Liver (tissue), 9 donors: Measurements from ENCODE around the gene TEX55. TPM values are rescaled to one million over a fixed set of nuclear protein-coding genes. Genes with fewer than 3 reads are reported as not detected.

Experiments
- DNase-seq: peaks from one replicate; pipeline ENCODE4 v3.0.0-alpha.2; 2017; ENCODE audit warnings: low spot score
- H3K27ac ChIP-seq, 2 donors: one replicate each; pipeline ENCODE4 v1.7.0; 2013; ENCODE audit warnings: inconsistent platforms in 2 of 2, low read length in 2 of 2, control low read depth in 1 of 2, low read depth in 1 of 2, mild to moderate bottlenecking in 1 of 2
- H3K27me3 ChIP-seq, 4 donors: one replicate each; pipeline versions ENCODE4 v1.6.1 to v1.7.0; 2013; ENCODE audit warnings: low read length in 3 of 4, inconsistent platforms in 1 of 4, mild to moderate bottlenecking in 1 of 4, moderate library complexity in 1 of 4; ENCODE audit not compliant: control insufficient read depth in 4 of 4, insufficient read depth in 4 of 4
- H3K36me3 ChIP-seq, 4 donors: one replicate each; pipeline versions ENCODE4 v1.6.1 to v1.7.0; 2013; ENCODE audit warnings: low read length in 3 of 4, mild to moderate bottlenecking in 3 of 4, low read depth in 1 of 4, moderate library complexity in 1 of 4; ENCODE audit not compliant: control insufficient read depth in 4 of 4, insufficient read depth in 3 of 4
- H3K4me1 ChIP-seq, 4 donors: one replicate each; pipeline versions ENCODE4 v1.6.1 to v1.7.0; 2013; ENCODE audit warnings: low read length in 3 of 4, mild to moderate bottlenecking in 3 of 4, moderate library complexity in 1 of 4; ENCODE audit not compliant: control insufficient read depth in 4 of 4, insufficient read depth in 4 of 4
- H3K4me3 ChIP-seq, 3 donors: one replicate each; pipeline versions ENCODE4 v1.6.1 to v1.7.0; 2013; ENCODE audit warnings: low read length in 3 of 3, control low read depth in 1 of 3, low read depth in 1 of 3, mild to moderate bottlenecking in 1 of 3
- H3K9ac ChIP-seq, 2 donors: one replicate each; pipeline ENCODE4 v1.7.0; 2013; ENCODE audit warnings: low read length in 2 of 2, mild to moderate bottlenecking in 2 of 2, moderate library complexity in 2 of 2, control low read depth in 1 of 2, low read depth in 1 of 2
- H3K9me3 ChIP-seq, 4 donors: one replicate each; pipeline versions ENCODE4 v1.6.1 to v1.7.0; 2013; ENCODE audit warnings: low read length in 3 of 4; ENCODE audit not compliant: control insufficient read depth in 4 of 4
- ATF3 ChIP-seq: IDR thresholded peaks from 2 replicates; pipeline ENCODE4 v1.6.1; 2016; ENCODE audit warnings: antibody characterized with exemption
- CTCF ChIP-seq: fragments of 150-350 bp; IDR thresholded peaks from 2 replicates; pipeline ENCODE4 v1.5.1; 2017; ENCODE audit warnings: improper control_type of control experiment, low read depth, low read length; ENCODE audit not compliant: missing input control
- EGR1 ChIP-seq, 2 donors: IDR thresholded peaks; 2 replicates each; pipeline ENCODE4 v1.6.1; 2016 to 2018; ENCODE audit warnings: antibody characterized with exemption in 2 of 2, low read depth in 2 of 2
- FOXA1 ChIP-seq: IDR thresholded peaks from 2 replicates; pipeline ENCODE4 v1.6.1; 2016; ENCODE audit warnings: antibody characterized with exemption
- FOXA2 ChIP-seq: IDR thresholded peaks from 2 replicates; pipeline ENCODE4 v1.6.1; 2016; ENCODE audit warnings: antibody characterized with exemption
- GABPA ChIP-seq, 2 donors: IDR thresholded peaks in 1 of 2; conservative IDR thresholded peaks in 1 of 2; 2 replicates each; pipeline ENCODE4 v1.6.1; 2016; ENCODE audit warnings: antibody characterized with exemption in 2 of 2, mild to moderate bottlenecking in 1 of 2, moderate library complexity in 1 of 2
- HNF4A ChIP-seq, 2 donors: conservative IDR thresholded peaks; 2 replicates each; pipeline ENCODE4 v1.6.1; 2016; ENCODE audit warnings: antibody characterized with exemption in 2 of 2, mild to moderate bottlenecking in 2 of 2
- HNF4G ChIP-seq: IDR thresholded peaks from 2 replicates; pipeline ENCODE4 v1.6.1; 2016; ENCODE audit warnings: antibody characterized with exemption
- JUND ChIP-seq, 2 donors: IDR thresholded peaks; 2 replicates each; pipeline ENCODE4 v1.6.1; 2016; ENCODE audit warnings: antibody characterized with exemption in 2 of 2
- NR2F2 ChIP-seq: IDR thresholded peaks from 2 replicates; pipeline ENCODE4 v1.6.1; 2016; ENCODE audit warnings: antibody characterized with exemption
- RAD21 ChIP-seq, 2 donors: IDR thresholded peaks; 2 replicates each; pipeline ENCODE4 v1.6.1; 2016; ENCODE audit warnings: antibody characterized with exemption in 2 of 2, mild to moderate bottlenecking in 2 of 2
- RXRA ChIP-seq, 2 donors: IDR thresholded peaks; 2 replicates each; pipeline ENCODE4 v1.6.1; 2017 to 2018; ENCODE audit warnings: antibody characterized with exemption in 2 of 2, mild to moderate bottlenecking in 1 of 2
- SP1 ChIP-seq: IDR thresholded peaks from 2 replicates; pipeline ENCODE4 v1.6.1; 2018; ENCODE audit warnings: antibody characterized with exemption, mild to moderate bottlenecking
- TAF1 ChIP-seq: conservative IDR thresholded peaks from 2 replicates; pipeline ENCODE4 v1.6.1; 2016; ENCODE audit warnings: antibody characterized with exemption, mild to moderate bottlenecking
- YY1 ChIP-seq: IDR thresholded peaks from 2 replicates; pipeline ENCODE4 v1.6.1; 2016; ENCODE audit warnings: antibody characterized with exemption, mild to moderate bottlenecking
- ZBTB33 ChIP-seq: IDR thresholded peaks from 2 replicates; pipeline ENCODE4 v1.6.1; 2016; ENCODE audit warnings: antibody characterized with exemption
- WGBS: extraction: QIAGEN DNeasy Blood & Tissue Kit; methylation state at CpG from one replicate; pipeline ENCODE4 v1.1.7; 2013; 5-methylcytosine and 5-hydroxymethylcytosine counted together
- polyA plus RNA-seq, 2 donors: library from polyadenylated mRNA; stranded (reverse) in 1 of 2; unstranded in 1 of 2; fragments of 200-250 nt in 1 of 2; fragments of >200 nt in 1 of 2; fragmentation: Nextera tagmentation in 1 of 2; extraction: Ambion mirVana in 1 of 2; gene quantifications; one replicate each; pipeline versions ENCODE4 v1.2.1 to v1.2.3, GENCODE V29; 2013 to 2015
- total RNA-seq, 2 donors: library from RNA; depleted of rRNA; stranded (reverse); fragments of >200 nt; gene quantifications; one replicate each; pipeline ENCODE4 v1.2.3, GENCODE V29; 2014
- TF ChIP-seq, protein P1 (sequence below): IDR thresholded peaks from 2 replicates; pipeline ENCODE4 v1.6.1; 2016; ENCODE audit warnings: antibody characterized with exemption, mild to moderate bottlenecking
- TF ChIP-seq, protein P2 (sequence below): IDR thresholded peaks from 2 replicates; pipeline ENCODE4 v1.6.1; 2016; ENCODE audit warnings: antibody characterized with exemption
- donor health status: healthy.
- donor health status: healthy.
- donor health status: healthy.
- donor health status: healthy.
- donor health status: healthy.

The TEX55 gene
- total and polyA plus RNA-seq, 4 donors = not detected

DNA sequence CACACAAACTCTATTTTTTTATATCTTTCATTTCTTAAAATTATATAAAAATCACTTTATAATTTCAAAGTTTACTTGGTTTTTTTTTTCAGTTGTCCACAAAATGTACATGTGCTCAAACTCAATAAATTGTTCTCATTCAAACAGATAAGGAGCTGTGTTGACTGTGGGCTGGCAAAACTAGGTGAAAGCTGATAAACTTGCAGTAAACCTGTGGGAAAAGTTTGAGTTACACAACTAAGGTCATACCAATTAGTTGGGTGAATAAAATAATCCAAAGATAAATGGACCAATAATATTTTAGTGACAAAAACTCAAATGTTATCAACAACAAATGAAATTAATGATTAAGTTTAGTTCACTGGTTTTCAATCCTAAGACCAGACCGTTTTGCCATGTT lies 14.8 kb downstream of the TEX55 start:
- H3K9ac ChIP-seq = no peak overlapping the region
- no peak for DNase-seq
- H3K27me3 ChIP-seq = peaks cover 0 to 4% (median 0%) of the 10 kb centered on the region in 4 donors
- H3K4me3 ChIP-seq = no peak overlapping the region
- TF ChIP-seq, protein P1, sequence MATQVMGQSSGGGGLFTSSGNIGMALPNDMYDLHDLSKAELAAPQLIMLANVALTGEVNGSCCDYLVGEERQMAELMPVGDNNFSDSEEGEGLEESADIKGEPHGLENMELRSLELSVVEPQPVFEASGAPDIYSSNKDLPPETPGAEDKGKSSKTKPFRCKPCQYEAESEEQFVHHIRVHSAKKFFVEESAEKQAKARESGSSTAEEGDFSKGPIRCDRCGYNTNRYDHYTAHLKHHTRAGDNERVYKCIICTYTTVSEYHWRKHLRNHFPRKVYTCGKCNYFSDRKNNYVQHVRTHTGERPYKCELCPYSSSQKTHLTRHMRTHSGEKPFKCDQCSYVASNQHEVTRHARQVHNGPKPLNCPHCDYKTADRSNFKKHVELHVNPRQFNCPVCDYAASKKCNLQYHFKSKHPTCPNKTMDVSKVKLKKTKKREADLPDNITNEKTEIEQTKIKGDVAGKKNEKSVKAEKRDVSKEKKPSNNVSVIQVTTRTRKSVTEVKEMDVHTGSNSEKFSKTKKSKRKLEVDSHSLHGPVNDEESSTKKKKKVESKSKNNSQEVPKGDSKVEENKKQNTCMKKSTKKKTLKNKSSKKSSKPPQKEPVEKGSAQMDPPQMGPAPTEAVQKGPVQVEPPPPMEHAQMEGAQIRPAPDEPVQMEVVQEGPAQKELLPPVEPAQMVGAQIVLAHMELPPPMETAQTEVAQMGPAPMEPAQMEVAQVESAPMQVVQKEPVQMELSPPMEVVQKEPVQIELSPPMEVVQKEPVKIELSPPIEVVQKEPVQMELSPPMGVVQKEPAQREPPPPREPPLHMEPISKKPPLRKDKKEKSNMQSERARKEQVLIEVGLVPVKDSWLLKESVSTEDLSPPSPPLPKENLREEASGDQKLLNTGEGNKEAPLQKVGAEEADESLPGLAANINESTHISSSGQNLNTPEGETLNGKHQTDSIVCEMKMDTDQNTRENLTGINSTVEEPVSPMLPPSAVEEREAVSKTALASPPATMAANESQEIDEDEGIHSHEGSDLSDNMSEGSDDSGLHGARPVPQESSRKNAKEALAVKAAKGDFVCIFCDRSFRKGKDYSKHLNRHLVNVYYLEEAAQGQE = no peak
- no peak for TF ChIP-seq ZBTB33
- no peak for TF ChIP-seq RAD21 (IDR thresholded peaks at IDR 0.05)
- no peak for TF ChIP-seq EGR1 (IDR thresholded peaks at IDR 0.05; ENCODE audit: low read depth in 2 of 2)
- TF ChIP-seq, protein P2, sequence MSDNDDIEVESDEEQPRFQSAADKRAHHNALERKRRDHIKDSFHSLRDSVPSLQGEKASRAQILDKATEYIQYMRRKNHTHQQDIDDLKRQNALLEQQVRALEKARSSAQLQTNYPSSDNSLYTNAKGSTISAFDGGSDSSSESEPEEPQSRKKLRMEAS = no peak
- TF ChIP-seq SP1 = no peak
- no peak for TF ChIP-seq JUND (IDR thresholded peaks at IDR 0.05)
- no peak for TF ChIP-seq FOXA1
- no peak for TF ChIP-seq YY1
- no peak for TF ChIP-seq ATF3
- no peak for TF ChIP-seq FOXA2
- no peak for TF ChIP-seq NR2F2
- TF ChIP-seq HNF4A (conservative IDR thresholded peaks at IDR 0.05) = no peak
- TF ChIP-seq RXRA (IDR thresholded peaks at IDR 0.05) = no peak
- no peak for TF ChIP-seq CTCF
- TF ChIP-seq HNF4G = no peak
- TF ChIP-seq GABPA (IDR thresholded peaks at IDR 0.05 in 1 of 2, conservative IDR thresholded peaks at IDR 0.05 in 1 of 2) = no peak
- no peak for TF ChIP-seq TAF1
- no peaks in the 10 kb centered on the region for H3K4me1 ChIP-seq
- H3K27ac ChIP-seq = no peak overlapping the region
- H3K36me3 ChIP-seq = no peaks in the 10 kb centered on the region
- H3K9me3 ChIP-seq = peaks cover 0 to 6% (median 3%) of the 10 kb centered on the region in 4 donors
- 47% methylated on average over 1 of the region's 1 CpG for WGBS
